HepG2 (cell line): ENCODE data around the gene USP7. TPM values are rescaled to one million over a fixed set of nuclear protein-coding genes. Genes with fewer than 3 reads are reported as not detected.

ENCODE experiments used
- CAMTA2 ChIP-seq: sonication (generic); formaldehyde crosslinking; IDR thresholded peaks from 2 replicates; pipeline ENCODE4 v1.4.0; 2020; ENCODE audit warnings: mild to moderate bottlenecking, missing genetic modification reagents, borderline replicate concordance
- DMAP1 ChIP-seq: IDR thresholded peaks from 2 replicates; pipeline ENCODE4 v1.6.1; 2016
- GTF2F1 ChIP-seq: fragments of 150-350 bp; IDR thresholded peaks from 2 replicates; pipeline ENCODE4 v1.6.1; 2014; ENCODE audit warnings: low read length
- ISL2 ChIP-seq: sonication (generic); formaldehyde crosslinking; IDR thresholded peaks from 2 replicates; pipeline ENCODE4 v1.5.0; 2020; ENCODE audit warnings: missing genetic modification reagents
- KDM5A ChIP-seq: fragments of 200-600 bp; sonication (generic); IDR thresholded peaks from 2 replicates; pipeline ENCODE4 v1.7.0; 2018; ENCODE audit warnings: antibody characterized with exemption, mild to moderate bottlenecking, low read length, borderline replicate concordance
- NFYC ChIP-seq: IDR thresholded peaks from 2 replicates; pipeline ENCODE4 v1.6.1; 2016; ENCODE audit warnings: missing genetic modification reagents, missing compliant biosample characterization
- PAX8 ChIP-seq: sonication (generic); formaldehyde crosslinking; IDR thresholded peaks from 2 replicates; pipeline ENCODE4 v1.8.0; 2022; ENCODE audit warnings: mild to moderate bottlenecking, missing genetic modification reagents, borderline replicate concordance
- PHF21A ChIP-seq: sonication (generic); formaldehyde crosslinking; IDR thresholded peaks from 2 replicates; pipeline ENCODE4 v1.5.0; 2020; ENCODE audit warnings: mild to moderate bottlenecking, missing genetic modification reagents
- PTBP1 ChIP-seq: fragments of 200-400 bp; formaldehyde crosslinking; IDR thresholded peaks from 2 replicates; pipeline ENCODE4 v1.6.1; 2018; ENCODE audit warnings: low read length, low read depth; ENCODE audit not compliant: poor library complexity, severe bottlenecking
- SALL1 ChIP-seq: sonication (generic); formaldehyde crosslinking; IDR thresholded peaks from 2 replicates; pipeline ENCODE4 v1.8.0; 2022; ENCODE audit warnings: mild to moderate bottlenecking, missing genetic modification reagents
- SCMH1 ChIP-seq: sonication (generic); formaldehyde crosslinking; IDR thresholded peaks from 2 replicates; pipeline ENCODE4 v1.9.0; 2021; ENCODE audit warnings: missing genetic modification reagents, mild to moderate bottlenecking, borderline replicate concordance
- SOX6 ChIP-seq, 2 experiments: fragments of 450-650 bp in 1 of 2; sonication (generic) in 1 of 2; formaldehyde crosslinking in 1 of 2; IDR thresholded peaks; 2 replicates each; pipeline versions ENCODE4 v1.4.0 to v1.6.1; 2017 to 2020; ENCODE audit warnings: antibody characterized with exemption in 1 of 2, mild to moderate bottlenecking in 1 of 2, missing genetic modification reagents in 1 of 2
- TMF1 ChIP-seq: sonication (generic); formaldehyde crosslinking; IDR thresholded peaks from 2 replicates; pipeline ENCODE4 v1.8.1; 2022; ENCODE audit warnings: low read depth, missing genetic modification reagents
- YEATS2 ChIP-seq: sonication (generic); formaldehyde crosslinking; IDR thresholded peaks from 2 replicates; pipeline ENCODE4 v1.4.0; 2020; ENCODE audit warnings: missing genetic modification reagents, borderline replicate concordance
- ZNF335 ChIP-seq: sonication (generic); formaldehyde crosslinking; IDR thresholded peaks from 2 replicates; pipeline ENCODE4 v1.4.0; 2020; ENCODE audit warnings: missing genetic modification reagents
- ZNF670 ChIP-seq: sonication (generic); formaldehyde crosslinking; IDR thresholded peaks from 2 replicates; pipeline ENCODE4 v1.8.0; 2022; ENCODE audit warnings: mild to moderate bottlenecking, missing genetic modification reagents, borderline replicate concordance
- ZNF709 ChIP-seq: sonication (generic); formaldehyde crosslinking; IDR thresholded peaks from 2 replicates; pipeline ENCODE4 v1.5.0; 2020; ENCODE audit warnings: mild to moderate bottlenecking, missing genetic modification reagents
- polyA plus RNA-seq, 8 experiments: library from polyadenylated mRNA; depleted of rRNA in 3 of 8; stranded (reverse) in 7 of 8; unstranded in 1 of 8; fragments of >200 nt; fragmentation: Illumina TruSeq in 4 of 8; extraction: Trizol in 4 of 8; gene quantifications; 2 replicates each; pipeline versions ENCODE4 v1.2.1 to v1.2.3, GENCODE V29; 2011 to 2016; ENCODE audit warnings: low read depth in 4 of 8, missing spikeins in 1 of 8, mixed read lengths in 1 of 8; ENCODE audit not compliant: insufficient read depth in 1 of 8
- total RNA-seq, 5 experiments: library from RNA; depleted of rRNA; stranded (reverse); fragments of >200 nt; fragmentation: Illumina TruSeq; extraction: Trizol; gene quantifications; 2 replicates each; pipeline ENCODE4 v1.2.3, GENCODE V29; 2016; ENCODE audit warnings: low read depth in 1 of 5
- TF ChIP-seq, protein P1 (sequence below): sonication (generic); formaldehyde crosslinking; IDR thresholded peaks from 2 replicates; pipeline ENCODE4 v1.4.0; 2020; ENCODE audit warnings: missing genetic modification reagents
- TF ChIP-seq, protein P2 (sequence below): sonication (generic); formaldehyde crosslinking; IDR thresholded peaks from 2 replicates; pipeline ENCODE4 v1.4.0; 2020; ENCODE audit warnings: missing genetic modification reagents, borderline replicate concordance
- TF ChIP-seq, protein P3 (sequence below): sonication (generic); formaldehyde crosslinking; conservative IDR thresholded peaks from 2 replicates; pipeline ENCODE4 v1.4.0; 2020; ENCODE audit warnings: missing genetic modification reagents

The USP7 gene
- total and polyA plus RNA-seq, 2 of the 13 experiments (the other 11 are each of a cell fraction or from before 2014, with no cell fraction given) = 52.5 to 173 TPM

DNA sequence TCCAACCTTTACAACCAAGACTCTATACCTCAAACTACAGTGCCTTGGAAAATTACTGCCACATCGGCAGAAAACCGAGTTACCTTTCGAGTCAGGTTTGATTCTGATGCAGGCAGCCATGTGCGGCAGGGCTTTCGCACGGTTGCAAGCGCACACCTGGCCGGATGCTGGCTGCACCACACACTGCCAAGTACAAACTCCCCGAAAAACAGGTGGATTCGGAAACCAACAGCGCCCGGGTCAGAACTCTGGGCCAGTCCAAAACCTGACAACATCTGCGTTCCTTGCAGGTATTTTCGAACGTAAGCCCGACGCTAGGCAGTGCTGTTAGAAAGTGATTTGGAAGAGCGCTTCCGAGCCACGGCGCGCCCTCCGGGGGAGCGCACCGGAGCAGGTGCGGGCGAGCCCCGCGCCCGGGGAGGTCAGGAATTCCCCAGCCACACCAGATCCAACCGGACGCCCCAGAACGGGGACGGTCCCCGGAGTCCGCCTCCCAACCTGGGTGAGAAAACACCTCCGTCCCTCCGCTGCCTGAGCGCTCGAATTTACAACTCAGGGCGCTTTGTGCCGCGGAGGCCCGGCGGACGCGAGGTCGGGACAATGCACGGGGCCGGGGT is 1.2 kb downstream of the USP7 start (continued):
- TF ChIP-seq, protein P1, sequence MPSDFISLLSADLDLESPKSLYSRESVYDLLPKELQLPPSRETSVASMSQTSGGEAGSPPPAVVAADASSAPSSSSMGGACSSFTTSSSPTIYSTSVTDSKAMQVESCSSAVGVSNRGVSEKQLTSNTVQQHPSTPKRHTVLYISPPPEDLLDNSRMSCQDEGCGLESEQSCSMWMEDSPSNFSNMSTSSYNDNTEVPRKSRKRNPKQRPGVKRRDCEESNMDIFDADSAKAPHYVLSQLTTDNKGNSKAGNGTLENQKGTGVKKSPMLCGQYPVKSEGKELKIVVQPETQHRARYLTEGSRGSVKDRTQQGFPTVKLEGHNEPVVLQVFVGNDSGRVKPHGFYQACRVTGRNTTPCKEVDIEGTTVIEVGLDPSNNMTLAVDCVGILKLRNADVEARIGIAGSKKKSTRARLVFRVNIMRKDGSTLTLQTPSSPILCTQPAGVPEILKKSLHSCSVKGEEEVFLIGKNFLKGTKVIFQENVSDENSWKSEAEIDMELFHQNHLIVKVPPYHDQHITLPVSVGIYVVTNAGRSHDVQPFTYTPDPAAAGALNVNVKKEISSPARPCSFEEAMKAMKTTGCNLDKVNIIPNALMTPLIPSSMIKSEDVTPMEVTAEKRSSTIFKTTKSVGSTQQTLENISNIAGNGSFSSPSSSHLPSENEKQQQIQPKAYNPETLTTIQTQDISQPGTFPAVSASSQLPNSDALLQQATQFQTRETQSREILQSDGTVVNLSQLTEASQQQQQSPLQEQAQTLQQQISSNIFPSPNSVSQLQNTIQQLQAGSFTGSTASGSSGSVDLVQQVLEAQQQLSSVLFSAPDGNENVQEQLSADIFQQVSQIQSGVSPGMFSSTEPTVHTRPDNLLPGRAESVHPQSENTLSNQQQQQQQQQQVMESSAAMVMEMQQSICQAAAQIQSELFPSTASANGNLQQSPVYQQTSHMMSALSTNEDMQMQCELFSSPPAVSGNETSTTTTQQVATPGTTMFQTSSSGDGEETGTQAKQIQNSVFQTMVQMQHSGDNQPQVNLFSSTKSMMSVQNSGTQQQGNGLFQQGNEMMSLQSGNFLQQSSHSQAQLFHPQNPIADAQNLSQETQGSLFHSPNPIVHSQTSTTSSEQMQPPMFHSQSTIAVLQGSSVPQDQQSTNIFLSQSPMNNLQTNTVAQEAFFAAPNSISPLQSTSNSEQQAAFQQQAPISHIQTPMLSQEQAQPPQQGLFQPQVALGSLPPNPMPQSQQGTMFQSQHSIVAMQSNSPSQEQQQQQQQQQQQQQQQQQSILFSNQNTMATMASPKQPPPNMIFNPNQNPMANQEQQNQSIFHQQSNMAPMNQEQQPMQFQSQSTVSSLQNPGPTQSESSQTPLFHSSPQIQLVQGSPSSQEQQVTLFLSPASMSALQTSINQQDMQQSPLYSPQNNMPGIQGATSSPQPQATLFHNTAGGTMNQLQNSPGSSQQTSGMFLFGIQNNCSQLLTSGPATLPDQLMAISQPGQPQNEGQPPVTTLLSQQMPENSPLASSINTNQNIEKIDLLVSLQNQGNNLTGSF (CRISPR knock-in tag) = no peak; the same call in 1 of the 2 replicates
- TF ChIP-seq PAX8 (CRISPR knock-in tag) = no peak; the same call in 1 of the 2 replicates
- TF ChIP-seq YEATS2 (CRISPR knock-in tag) = no peak
- TF ChIP-seq TMF1 (CRISPR knock-in tag) = no peak
- no peak for TF ChIP-seq PTBP1
- TF ChIP-seq CAMTA2 (CRISPR knock-in tag) = 0 out of 2 replicates have a peak, but pooled peaks have one; percentile 20
- TF ChIP-seq ISL2 = no peak
- TF ChIP-seq PHF21A = 0 out of 2 replicates have a peak, but pooled peaks have one; percentile 39
- peak; percentile 12 for TF ChIP-seq KDM5A
- TF ChIP-seq SALL1 (CRISPR knock-in tag) = no peak
- TF ChIP-seq, protein P2, sequence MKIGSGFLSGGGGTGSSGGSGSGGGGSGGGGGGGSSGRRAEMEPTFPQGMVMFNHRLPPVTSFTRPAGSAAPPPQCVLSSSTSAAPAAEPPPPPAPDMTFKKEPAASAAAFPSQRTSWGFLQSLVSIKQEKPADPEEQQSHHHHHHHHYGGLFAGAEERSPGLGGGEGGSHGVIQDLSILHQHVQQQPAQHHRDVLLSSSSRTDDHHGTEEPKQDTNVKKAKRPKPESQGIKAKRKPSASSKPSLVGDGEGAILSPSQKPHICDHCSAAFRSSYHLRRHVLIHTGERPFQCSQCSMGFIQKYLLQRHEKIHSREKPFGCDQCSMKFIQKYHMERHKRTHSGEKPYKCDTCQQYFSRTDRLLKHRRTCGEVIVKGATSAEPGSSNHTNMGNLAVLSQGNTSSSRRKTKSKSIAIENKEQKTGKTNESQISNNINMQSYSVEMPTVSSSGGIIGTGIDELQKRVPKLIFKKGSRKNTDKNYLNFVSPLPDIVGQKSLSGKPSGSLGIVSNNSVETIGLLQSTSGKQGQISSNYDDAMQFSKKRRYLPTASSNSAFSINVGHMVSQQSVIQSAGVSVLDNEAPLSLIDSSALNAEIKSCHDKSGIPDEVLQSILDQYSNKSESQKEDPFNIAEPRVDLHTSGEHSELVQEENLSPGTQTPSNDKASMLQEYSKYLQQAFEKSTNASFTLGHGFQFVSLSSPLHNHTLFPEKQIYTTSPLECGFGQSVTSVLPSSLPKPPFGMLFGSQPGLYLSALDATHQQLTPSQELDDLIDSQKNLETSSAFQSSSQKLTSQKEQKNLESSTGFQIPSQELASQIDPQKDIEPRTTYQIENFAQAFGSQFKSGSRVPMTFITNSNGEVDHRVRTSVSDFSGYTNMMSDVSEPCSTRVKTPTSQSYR (CRISPR knock-in tag) = no peak
- TF ChIP-seq SCMH1 (CRISPR knock-in tag) = no peak
- no peak for TF ChIP-seq SOX6 (IDR thresholded peaks at IDR 0.05)
- TF ChIP-seq SOX6 (CRISPR knock-in tag; IDR thresholded peaks at IDR 0.05) = peak; percentile 32
- no peak for TF ChIP-seq GTF2F1
- no peak for TF ChIP-seq ZNF335 (CRISPR knock-in tag)
- no peak; the same call in 1 of the 2 replicates for TF ChIP-seq DMAP1 (CRISPR knock-in tag)
- TF ChIP-seq ZNF670 = no peak
- TF ChIP-seq ZNF709 (CRISPR knock-in tag) = peak; percentile 57; the same call in 1 of the 2 replicates
- TF ChIP-seq, protein P3, sequence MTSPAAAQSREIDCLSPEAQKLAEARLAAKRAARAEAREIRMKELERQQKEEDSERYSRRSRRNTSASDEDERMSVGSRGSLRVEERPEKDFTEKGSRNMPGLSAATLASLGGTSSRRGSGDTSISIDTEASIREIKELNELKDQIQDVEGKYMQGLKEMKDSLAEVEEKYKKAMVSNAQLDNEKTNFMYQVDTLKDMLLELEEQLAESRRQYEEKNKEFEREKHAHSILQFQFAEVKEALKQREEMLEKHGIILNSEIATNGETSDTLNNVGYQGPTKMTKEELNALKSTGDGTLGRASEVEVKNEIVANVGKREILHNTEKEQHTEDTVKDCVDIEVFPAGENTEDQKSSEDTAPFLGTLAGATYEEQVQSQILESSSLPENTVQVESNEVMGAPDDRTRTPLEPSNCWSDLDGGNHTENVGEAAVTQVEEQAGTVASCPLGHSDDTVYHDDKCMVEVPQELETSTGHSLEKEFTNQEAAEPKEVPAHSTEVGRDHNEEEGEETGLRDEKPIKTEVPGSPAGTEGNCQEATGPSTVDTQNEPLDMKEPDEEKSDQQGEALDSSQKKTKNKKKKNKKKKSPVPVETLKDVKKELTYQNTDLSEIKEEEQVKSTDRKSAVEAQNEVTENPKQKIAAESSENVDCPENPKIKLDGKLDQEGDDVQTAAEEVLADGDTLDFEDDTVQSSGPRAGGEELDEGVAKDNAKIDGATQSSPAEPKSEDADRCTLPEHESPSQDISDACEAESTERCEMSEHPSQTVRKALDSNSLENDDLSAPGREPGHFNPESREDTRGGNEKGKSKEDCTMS = no peak
- no peak for TF ChIP-seq NFYC (CRISPR knock-in tag)
